OCI-LY7 (cell line): ENCODE measurements around the gene HLF.

Experiments
- EZH2phosphoT487 ChIP-seq: fragments of 200-600 bp; sonication (generic); IDR thresholded peaks from 2 replicates; pipeline ENCODE4 v1.6.1; 2018; ENCODE audit warnings: low read depth, borderline replicate concordance, mild to moderate bottlenecking, mixed run types, antibody characterized with exemption, low read length, moderate library complexity, mixed read lengths
- TF ChIP-seq, protein P1 (sequence below): fragments of 200-600 bp; sonication (generic); conservative IDR thresholded peaks from 2 replicates; pipeline ENCODE4 v1.5.1; 2014; ENCODE audit warnings: mild to moderate bottlenecking, antibody characterized with exemption, low read length, moderate library complexity, mixed read lengths

DNA sequence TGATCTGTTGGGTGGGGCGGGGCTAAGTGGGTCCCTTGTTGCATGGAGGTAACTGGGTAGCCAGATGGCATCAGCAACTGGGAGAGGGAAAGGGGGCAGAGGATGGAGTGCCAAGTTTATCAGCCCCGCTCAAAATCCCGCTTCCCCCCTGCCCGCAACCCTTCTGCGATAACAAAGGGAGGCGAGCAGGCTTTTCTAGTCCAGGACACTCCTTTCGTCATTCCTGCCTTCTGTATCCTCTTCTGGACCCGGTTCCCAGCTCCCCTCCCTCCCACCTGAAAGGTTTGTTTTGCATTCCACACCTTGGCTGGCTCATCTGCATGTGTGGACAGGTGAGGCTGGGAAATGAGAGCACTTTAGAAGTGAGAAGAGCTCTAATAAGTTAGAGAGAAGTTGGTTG is 53.3 kb downstream of the HLF start:
- TF ChIP-seq, protein P1, sequence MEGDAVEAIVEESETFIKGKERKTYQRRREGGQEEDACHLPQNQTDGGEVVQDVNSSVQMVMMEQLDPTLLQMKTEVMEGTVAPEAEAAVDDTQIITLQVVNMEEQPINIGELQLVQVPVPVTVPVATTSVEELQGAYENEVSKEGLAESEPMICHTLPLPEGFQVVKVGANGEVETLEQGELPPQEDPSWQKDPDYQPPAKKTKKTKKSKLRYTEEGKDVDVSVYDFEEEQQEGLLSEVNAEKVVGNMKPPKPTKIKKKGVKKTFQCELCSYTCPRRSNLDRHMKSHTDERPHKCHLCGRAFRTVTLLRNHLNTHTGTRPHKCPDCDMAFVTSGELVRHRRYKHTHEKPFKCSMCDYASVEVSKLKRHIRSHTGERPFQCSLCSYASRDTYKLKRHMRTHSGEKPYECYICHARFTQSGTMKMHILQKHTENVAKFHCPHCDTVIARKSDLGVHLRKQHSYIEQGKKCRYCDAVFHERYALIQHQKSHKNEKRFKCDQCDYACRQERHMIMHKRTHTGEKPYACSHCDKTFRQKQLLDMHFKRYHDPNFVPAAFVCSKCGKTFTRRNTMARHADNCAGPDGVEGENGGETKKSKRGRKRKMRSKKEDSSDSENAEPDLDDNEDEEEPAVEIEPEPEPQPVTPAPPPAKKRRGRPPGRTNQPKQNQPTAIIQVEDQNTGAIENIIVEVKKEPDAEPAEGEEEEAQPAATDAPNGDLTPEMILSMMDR: no peak
- no peak for TF ChIP-seq EZH2phosphoT487
